HEK293T (cell line): Measurements from ENCODE around the gene CST7.

Experiments used
- CTCF ChIA-PET: fragments of 350-600 bp; formaldehyde crosslinking; extraction: SDS; loops from one replicate; lab custom pipeline; 2021; ENCODE audit warnings: antibody characterized with exemption, inconsistent platforms; lab: Yijun Ruan, JAX
- POLR2A ChIA-PET: fragments of 350-600 bp; formaldehyde crosslinking; extraction: SDS; loops from one replicate; lab custom pipeline; 2020; ENCODE audit warnings: antibody characterized with exemption, inconsistent platforms; lab: Yijun Ruan, JAX
- DNase-seq: peaks from one replicate; pipeline ENCODE4 v3.0.0; 2012; ENCODE audit warnings: mixed read lengths; ENCODE audit errors: extremely low spot score
- ARNT ChIP-seq: fragments of 450-650 bp; IDR thresholded peaks from 2 replicates; pipeline ENCODE4 v1.6.1; 2017; ENCODE audit warnings: mild to moderate bottlenecking
- BHLHE40 ChIP-seq: fragments of 450-650 bp; IDR thresholded peaks from 2 replicates; pipeline ENCODE4 v1.6.1; 2016; ENCODE audit warnings: mild to moderate bottlenecking, moderate library complexity, borderline replicate concordance
- CTBP1 ChIP-seq: fragments of 450-650 bp; IDR thresholded peaks from 2 replicates; pipeline ENCODE4 v1.6.1; 2016; ENCODE audit warnings: borderline replicate concordance
- ELF4 ChIP-seq: fragments of 450-650 bp; IDR thresholded peaks from 2 replicates; pipeline ENCODE4 v1.6.1; 2017; ENCODE audit warnings: antibody characterized with exemption
- FOXA1 ChIP-seq: fragments of 450-650 bp; IDR thresholded peaks from 2 replicates; pipeline ENCODE4 v1.6.1; 2016; ENCODE audit warnings: mild to moderate bottlenecking
- FOXK2 ChIP-seq: fragments of 450-650 bp; IDR thresholded peaks from 2 replicates; pipeline ENCODE4 v1.6.1; 2016; ENCODE audit warnings: mild to moderate bottlenecking
- FOXM1 ChIP-seq: fragments of 450-650 bp; IDR thresholded peaks from 2 replicates; pipeline ENCODE4 v1.6.1; 2017; ENCODE audit warnings: mild to moderate bottlenecking, borderline replicate concordance
- HDGF ChIP-seq: fragments of 450-650 bp; IDR thresholded peaks from 2 replicates; pipeline ENCODE4 v1.6.1; 2017; ENCODE audit warnings: antibody characterized with exemption, borderline replicate concordance
- L3MBTL2 ChIP-seq: fragments of 450-650 bp; conservative IDR thresholded peaks from 2 replicates; pipeline ENCODE4 v1.6.1; 2016; ENCODE audit warnings: mild to moderate bottlenecking
- LEF1 ChIP-seq: fragments of 450-650 bp; IDR thresholded peaks from 2 replicates; pipeline ENCODE4 v1.6.1; 2017; ENCODE audit warnings: mild to moderate bottlenecking, borderline replicate concordance
- NFRKB ChIP-seq: fragments of 450-650 bp; IDR thresholded peaks from 2 replicates; pipeline ENCODE4 v1.6.1; 2016; ENCODE audit warnings: mild to moderate bottlenecking, moderate library complexity
- PKNOX1 ChIP-seq: fragments of 450-650 bp; IDR thresholded peaks from 2 replicates; pipeline ENCODE4 v1.6.1; 2016
- SP1 ChIP-seq: fragments of 450-650 bp; IDR thresholded peaks from 2 replicates; pipeline ENCODE4 v1.6.1; 2017
- SUZ12 ChIP-seq: fragments of 450-650 bp; IDR thresholded peaks from 2 replicates; pipeline ENCODE4 v1.6.1; 2016; ENCODE audit warnings: mild to moderate bottlenecking
- TARDBP ChIP-seq: fragments of 450-650 bp; IDR thresholded peaks from 2 replicates; pipeline ENCODE4 v1.6.1; 2016
- ZNF384 ChIP-seq: fragments of 450-650 bp; IDR thresholded peaks from 2 replicates; pipeline ENCODE4 v1.6.1; 2016

CST7 gene

GRCh38 chr20:24936526-24937407 is 12.3 kb upstream of the CST7 start:
- POLR2A ChIA-PET: no interaction called here
- DNase-seq: no peak
- CTCF ChIA-PET: no interaction called here
- no peak for TF ChIP-seq ARNT
- no peak for TF ChIP-seq HDGF
- no peak for TF ChIP-seq LEF1
- TF ChIP-seq PKNOX1: no peak
- no peak for TF ChIP-seq FOXK2
- no peak for TF ChIP-seq SUZ12
- no peak for TF ChIP-seq ELF4
- TF ChIP-seq L3MBTL2: no peak
- no peak for TF ChIP-seq FOXA1

GRCh38 chr20:24937579-24937978 is 11.5 kb upstream of the CST7 start:
- TF ChIP-seq SP1: no peak
- TF ChIP-seq FOXM1: no peak
- no peak for TF ChIP-seq BHLHE40
- no peak for TF ChIP-seq FOXK2
- TF ChIP-seq L3MBTL2: no peak
- TF ChIP-seq HDGF: no peak
- TF ChIP-seq PKNOX1: no peak
- no peak for TF ChIP-seq ELF4
- TF ChIP-seq LEF1: no peak
- TF ChIP-seq NFRKB: no peak
- no peak for TF ChIP-seq FOXA1
- TF ChIP-seq CTBP1: no peak
- no peak for TF ChIP-seq ZNF384
- no peak for TF ChIP-seq SUZ12
- TF ChIP-seq ARNT: no peak
- no peak for TF ChIP-seq TARDBP
- ChIA-PET CTCF (no interaction called here), POLR2A (no interaction called here)
- no peak for DNase-seq

GRCh38 chr20:24938498-24938897 is 10.6 kb upstream of the CST7 start:
- POLR2A ChIA-PET: no interaction called here
- no peak for DNase-seq
- TF ChIP-seq SP1: no peak
- TF ChIP-seq FOXA1: no peak
- TF ChIP-seq FOXK2: no peak
- TF ChIP-seq PKNOX1: no peak
- no peak for TF ChIP-seq HDGF
- TF ChIP-seq ELF4: no peak
- CTCF ChIA-PET: no interaction called here

GRCh38 chr20:24939036-24939435 is 10.0 kb upstream of the CST7 start:
- TF ChIP-seq TARDBP (no peak), ARNT (no peak), HDGF (no peak), NFRKB (no peak), SP1 (no peak), LEF1 (no peak), PKNOX1 (no peak), FOXK2 (no peak), ZNF384 (no peak), FOXM1 (no peak), BHLHE40 (no peak), SUZ12 (no peak), FOXA1 (no peak), CTBP1 (no peak)
- DNase-seq: no peak
- CTCF ChIA-PET: no interaction called here
- POLR2A ChIA-PET: no interaction called here

GRCh38 chr20:24942679-24943078 is 6.4 kb upstream of the CST7 start:
- TF ChIP-seq BHLHE40: no peak
- no peak for TF ChIP-seq ELF4
- no peak for TF ChIP-seq TARDBP
- no peak for TF ChIP-seq ZNF384
- TF ChIP-seq SUZ12: no peak
- TF ChIP-seq FOXM1: no peak
- no peak for TF ChIP-seq HDGF
- TF ChIP-seq FOXK2: no peak
- TF ChIP-seq PKNOX1: no peak
- no peak for TF ChIP-seq L3MBTL2
- no peak for TF ChIP-seq SP1
- no peak for TF ChIP-seq NFRKB
- TF ChIP-seq CTBP1: no peak
- no peak for DNase-seq
- ChIA-PET POLR2A (no interaction called here), CTCF (no interaction called here)
